HG03520 (cell line): ENCODE data around the gene PDXP.
"Not testable (repeated sequence)": the region's sequence is repeated elsewhere in the genome, so short reads cannot be mapped to it uniquely, and the experiment has no call there.

Source experiments
- ATAC-seq: cut with Tn5 transposase; IDR thresholded peaks from one replicate; pipeline ENCODE4 v1.9.1; 2021; ENCODE audit warnings: mild to moderate bottlenecking, moderate library complexity; ENCODE audit not compliant: unreplicated experiment

Gene PDXP

GRCh38 chr22:37658133-37659065 is at the start of gene PDXP:
TSS of gene PDXP (plus strand) at chr22:37658723. CDS start at chr22:37658783, 60 bp downstream.
- peak; percentile 81 for ATAC-seq

GRCh38 chr22:37609240-37610152 is 49.0 kb upstream of the PDXP start:
- ATAC-seq = no peak

- not testable (repeated sequence) for ATAC-seq
These were observed 48.4 kb upstream of the PDXP start for GRCh38 chr22:37610153-37610475.

GRCh38 chr22:37610480-37611129 is 47.9 kb upstream of the PDXP start:
- no peak for ATAC-seq

GRCh38 chr22:37611207-37611606 is 47.3 kb upstream of the PDXP start:
- ATAC-seq = no peak

- no peak for ATAC-seq
These were observed 42.1 kb upstream of the PDXP start for GRCh38 chr22:37616201-37617083.

GRCh38 chr22:37617431-37617830 is 41.1 kb upstream of the PDXP start:
- no peak for ATAC-seq

GRCh38 chr22:37618072-37618656 is 40.4 kb upstream of the PDXP start:
- ATAC-seq = no peak

- ATAC-seq = no peak
These were observed 39.8 kb upstream of the PDXP start for GRCh38 chr22:37618674-37619073.

- ATAC-seq = no peak
These were observed 38.5 kb upstream of the PDXP start for GRCh38 chr22:37619991-37620390.

GRCh38 chr22:37621352-37621860 is 37.1 kb upstream of the PDXP start:
- no peak for ATAC-seq

- ATAC-seq = no peak
These were observed 35.2 kb upstream of the PDXP start for GRCh38 chr22:37623075-37624016.

- no peak for ATAC-seq
These were observed 34.5 kb upstream of the PDXP start for GRCh38 chr22:37624017-37624365.

- no peak for ATAC-seq
These were observed 33.6 kb upstream of the PDXP start for GRCh38 chr22:37624876-37625275.

- no peak for ATAC-seq
These were observed 32.8 kb upstream of the PDXP start for GRCh38 chr22:37625737-37626136.

GRCh38 chr22:37626144-37626543 is 32.4 kb upstream of the PDXP start:
- ATAC-seq = no peak

GRCh38 chr22:37626556-37627075 is 31.9 kb upstream of the PDXP start:
- ATAC-seq = no peak

- ATAC-seq = no peak
These were observed 31.4 kb upstream of the PDXP start for GRCh38 chr22:37627121-37627520.
